Measurements from ENCODE around the gene DPF3. TPM values are rescaled to one million over a fixed set of nuclear protein-coding genes. Genes with fewer than 3 reads are reported as not detected.

DPF3 gene
- total RNA-seq, 1 donor from 2014 or later, result 4.3 TPM

DNA sequence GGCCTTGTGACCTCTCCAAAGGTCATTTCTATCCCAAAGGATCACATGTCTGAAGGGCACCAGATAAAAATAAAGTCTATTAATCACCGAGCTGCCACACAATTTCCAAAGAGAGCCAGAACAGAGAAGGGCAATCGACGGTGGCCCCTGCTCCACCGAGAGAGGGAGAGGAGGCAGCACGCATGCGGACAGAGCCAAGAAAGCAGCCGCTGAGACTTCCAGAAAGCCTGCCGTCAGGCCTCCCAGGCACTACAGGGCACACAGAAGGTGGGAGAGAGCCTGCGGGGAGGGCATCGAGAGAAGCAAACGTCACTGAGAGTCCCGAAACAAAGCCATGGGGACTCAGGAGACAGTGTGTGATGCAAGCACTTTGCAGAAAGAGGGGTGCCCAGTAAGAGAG is 182.0 kb downstream of the DPF3 start:
- Mint-ChIP-seq H3K36me3 (ENCODE audit: low read depth) (peaks cover 16% of the 10 kb centered on the region), H3K27ac (no peak overlapping the region), H3K9me3 (no peaks in the 10 kb centered on the region), H3K27me3 (ENCODE audit: insufficient read depth) (peaks cover 2% of the 10 kb centered on the region), H3K4me3 (no peak overlapping the region), H3K4me1 (ENCODE audit: low read depth) (peaks cover 31% of the 10 kb centered on the region)
- intact Hi-C loops (cut with micrococcal nuclease), result loop anchor here (5.0 kb wide), 1 partner anchor 180 kb away; the partner anchor contains the start of gene DPF3
- no peak for DNase-seq (ENCODE audit: low spot score)

DNA sequence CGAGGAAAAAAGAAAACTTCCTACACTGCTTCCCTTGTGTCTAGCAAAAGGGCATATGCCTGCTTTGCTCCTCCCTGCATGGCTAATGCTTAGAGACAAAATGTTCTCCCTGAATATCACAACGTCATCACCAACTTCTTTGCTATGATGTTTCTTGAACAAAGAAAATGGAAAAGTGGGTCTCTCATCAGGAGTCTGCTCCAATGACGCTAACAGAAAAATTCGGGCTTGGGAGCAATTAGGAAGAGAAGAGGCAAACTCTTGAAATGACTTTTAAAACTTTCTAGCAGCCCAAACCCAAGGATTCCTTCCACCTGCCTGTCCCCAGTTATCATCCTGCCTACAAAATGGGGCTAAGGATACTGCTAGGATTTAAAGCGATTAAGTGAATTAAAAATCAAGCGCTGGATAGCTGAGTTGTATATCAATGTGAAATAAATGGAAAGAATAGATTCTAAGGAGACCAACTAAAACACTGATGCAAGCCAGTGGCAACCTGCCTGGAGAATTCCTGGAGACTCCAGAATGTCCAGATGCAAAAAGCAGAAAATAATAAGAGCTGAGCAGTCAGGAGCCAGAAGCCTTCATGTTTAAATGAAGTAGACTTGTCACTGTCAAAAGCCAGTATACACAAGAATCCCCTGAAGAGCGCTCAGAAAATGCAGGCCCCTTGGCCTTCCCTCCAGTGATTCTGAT is 183.8 kb downstream of the DPF3 start:
- peaks cover 17% of the 10 kb centered on the region for H3K36me3 Mint-ChIP-seq (ENCODE audit: low read depth)
- no peak for DNase-seq (ENCODE audit: low spot score)
- intact Hi-C loops (cut with micrococcal nuclease), result loop anchor here (5.0 kb wide), 1 partner anchor 182 kb away; the partner anchor contains the start of gene DPF3
- H3K27ac Mint-ChIP-seq, result no peak overlapping the region
- no peaks in the 10 kb centered on the region for H3K9me3 Mint-ChIP-seq
- no peak overlapping the region for H3K4me3 Mint-ChIP-seq
- peaks cover 4% of the 10 kb centered on the region for H3K27me3 Mint-ChIP-seq (ENCODE audit: insufficient read depth)
- H3K4me1 Mint-ChIP-seq (ENCODE audit: low read depth), result peaks cover 37% of the 10 kb centered on the region

DNA sequence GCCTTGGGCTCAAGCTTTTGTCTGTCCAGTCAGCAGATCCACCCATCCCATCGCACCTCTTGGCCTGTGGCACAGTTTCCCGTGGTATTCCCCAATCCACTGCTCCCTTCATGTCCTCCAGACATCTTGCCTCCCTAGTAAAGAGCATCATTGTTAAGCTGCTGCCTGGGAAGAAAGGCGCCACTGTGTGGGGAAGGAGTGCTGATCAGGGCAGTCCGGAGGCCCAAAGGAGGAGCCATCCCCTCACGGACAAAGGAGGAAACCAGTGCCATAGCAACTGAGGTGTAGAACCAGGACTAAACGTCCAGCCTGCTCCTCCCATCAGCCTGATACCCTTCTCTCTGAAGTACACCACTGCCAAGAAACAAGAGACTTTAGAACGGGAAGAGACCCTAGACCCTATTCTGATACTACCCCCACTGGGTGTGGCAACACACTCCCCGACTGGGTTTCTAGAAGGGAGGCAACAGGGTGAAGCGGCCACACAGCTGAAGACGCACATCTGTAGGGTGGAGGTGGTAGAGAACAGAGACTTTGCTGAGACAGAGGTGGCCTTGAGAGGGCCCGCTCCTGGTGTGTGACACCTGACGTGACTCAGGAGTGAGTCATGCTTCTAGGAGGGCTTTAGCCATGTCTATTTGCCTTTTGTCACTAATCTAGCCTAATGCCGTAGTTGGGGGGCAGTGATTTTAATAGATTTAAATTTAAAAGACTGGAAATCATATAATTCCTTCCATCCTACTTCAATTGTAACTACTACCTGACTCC is 185.0 kb downstream of the DPF3 start:
- Mint-ChIP-seq H3K27me3 (ENCODE audit: insufficient read depth) (peaks cover 4% of the 10 kb centered on the region), H3K36me3 (ENCODE audit: low read depth) (peaks cover 20% of the 10 kb centered on the region), H3K4me1 (ENCODE audit: low read depth) (peaks cover 34% of the 10 kb centered on the region), H3K4me3 (no peak overlapping the region), H3K9me3 (no peaks in the 10 kb centered on the region), H3K27ac (no peak overlapping the region)
- DNase-seq (ENCODE audit: low spot score), result no peak
- intact Hi-C loops (cut with micrococcal nuclease), result no loop called here

DNA sequence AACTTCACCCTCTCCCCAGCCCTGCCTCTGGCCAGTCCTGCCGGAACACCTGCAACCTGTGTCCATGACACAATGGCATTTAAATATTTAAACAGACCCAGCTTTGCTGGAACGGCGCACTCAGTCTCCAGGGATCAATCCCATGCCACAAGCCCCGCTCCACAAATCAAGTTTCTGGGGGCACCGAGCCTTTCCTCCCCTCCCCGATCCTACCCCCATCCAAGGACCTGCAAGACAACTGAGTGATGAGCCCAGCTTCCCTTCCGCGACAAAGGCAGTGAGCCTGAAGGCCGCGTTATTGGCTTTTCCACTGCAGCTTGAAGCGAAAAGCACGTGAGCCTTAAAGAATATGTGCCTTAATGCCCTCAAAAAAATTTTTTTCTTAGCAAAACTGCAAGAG is 185.7 kb downstream of the DPF3 start:
- Mint-ChIP-seq H3K4me3 (no peak overlapping the region), H3K27ac (no peak overlapping the region), H3K36me3 (ENCODE audit: low read depth) (peaks cover 17% of the 10 kb centered on the region), H3K27me3 (ENCODE audit: insufficient read depth) (peaks cover 4% of the 10 kb centered on the region), H3K9me3 (no peaks in the 10 kb centered on the region), H3K4me1 (ENCODE audit: low read depth) (peaks cover 29% of the 10 kb centered on the region)
- intact Hi-C loops (cut with micrococcal nuclease), result no loop called here
- no peak for DNase-seq (ENCODE audit: low spot score)

DNA sequence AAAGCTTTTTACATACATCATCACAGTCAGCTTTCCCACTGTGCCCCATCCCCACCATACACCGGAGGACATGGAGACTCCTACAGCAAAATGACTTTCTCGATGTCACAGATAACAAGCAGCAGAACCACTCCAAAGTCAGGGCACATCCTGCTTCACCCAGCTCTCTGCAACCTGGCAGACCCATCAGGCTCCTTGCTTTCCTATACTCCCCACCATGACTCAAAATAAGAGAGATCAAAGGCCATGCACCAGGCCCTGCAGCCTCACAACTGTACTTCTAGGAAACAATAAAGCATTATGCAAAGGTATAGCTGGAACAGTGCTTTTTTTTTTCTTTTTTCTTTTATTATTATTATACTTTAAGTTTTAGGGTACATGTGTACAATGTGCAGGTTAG is 187.4 kb downstream of the DPF3 start:
- DNase-seq (ENCODE audit: low spot score), result peak; percentile 22
- H3K4me3 Mint-ChIP-seq, result peak overlapping the region; percentile 4
- H3K9me3 Mint-ChIP-seq, result no peaks in the 10 kb centered on the region
- H3K27me3 Mint-ChIP-seq (ENCODE audit: insufficient read depth), result peaks cover 4% of the 10 kb centered on the region
- intact Hi-C loops (cut with micrococcal nuclease), result no loop called here
- H3K36me3 Mint-ChIP-seq (ENCODE audit: low read depth), result peaks cover 12% of the 10 kb centered on the region
- peaks cover 29% of the 10 kb centered on the region for H3K4me1 Mint-ChIP-seq (ENCODE audit: low read depth)
- no peak overlapping the region for H3K27ac Mint-ChIP-seq

DNA sequence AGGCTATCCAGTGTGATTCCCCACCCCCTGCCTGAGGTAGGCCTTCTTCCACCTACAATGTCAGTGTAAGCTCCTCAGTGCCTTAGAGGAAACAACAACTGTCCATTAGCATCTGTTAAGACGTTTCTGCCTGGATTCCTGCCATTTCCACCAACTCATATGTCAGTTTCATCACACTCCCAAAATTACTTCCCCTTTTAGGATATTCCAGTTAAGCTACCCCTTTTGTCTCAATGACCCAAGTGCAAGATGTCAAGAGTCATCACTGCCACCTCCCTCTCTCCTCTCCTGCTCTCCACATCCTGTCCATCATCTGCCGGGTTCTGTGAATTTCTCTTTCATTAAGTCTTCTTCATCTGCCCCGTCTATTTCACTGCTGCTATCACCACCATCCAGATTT is 189.4 kb downstream of the DPF3 start:
- peaks cover 4% of the 10 kb centered on the region for H3K27me3 Mint-ChIP-seq (ENCODE audit: insufficient read depth)
- H3K4me3 Mint-ChIP-seq, result no peak overlapping the region
- H3K36me3 Mint-ChIP-seq (ENCODE audit: low read depth), result peaks cover 10% of the 10 kb centered on the region
- H3K9me3 Mint-ChIP-seq, result no peaks in the 10 kb centered on the region
- H3K4me1 Mint-ChIP-seq (ENCODE audit: low read depth), result peaks cover 41% of the 10 kb centered on the region
- intact Hi-C loops (cut with micrococcal nuclease), result no loop called here
- DNase-seq (ENCODE audit: low spot score), result no peak
- H3K27ac Mint-ChIP-seq, result no peak overlapping the region

DNA sequence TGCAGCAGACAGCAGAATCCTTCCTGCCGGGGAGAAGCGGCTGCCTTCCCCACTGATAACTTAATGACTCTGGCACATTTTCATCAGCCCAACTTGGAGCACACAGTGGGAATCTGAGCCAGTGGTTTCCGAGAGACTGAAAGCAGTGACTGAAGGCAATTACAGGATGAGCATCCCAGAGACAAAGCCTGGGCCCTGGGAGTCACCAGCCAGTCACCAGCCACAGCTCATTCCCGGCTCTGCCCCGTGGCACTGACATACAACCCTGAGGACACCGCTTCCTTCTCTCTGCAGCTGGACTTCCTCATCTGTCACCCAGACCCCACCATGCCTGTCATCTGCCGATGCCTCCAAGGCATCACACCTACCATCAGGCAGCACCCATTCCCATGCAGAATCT is 192.3 kb downstream of the DPF3 start:
- H3K4me1 Mint-ChIP-seq (ENCODE audit: low read depth), result peaks cover 50% of the 10 kb centered on the region
- H3K27ac Mint-ChIP-seq, result no peak overlapping the region
- DNase-seq (ENCODE audit: low spot score), result no peak
- no peak overlapping the region for H3K4me3 Mint-ChIP-seq
- peaks cover 10% of the 10 kb centered on the region for H3K36me3 Mint-ChIP-seq (ENCODE audit: low read depth)
- peaks cover 4% of the 10 kb centered on the region for H3K27me3 Mint-ChIP-seq (ENCODE audit: insufficient read depth)
- no peaks in the 10 kb centered on the region for H3K9me3 Mint-ChIP-seq
- intact Hi-C loops (cut with micrococcal nuclease), result no loop called here

DNA sequence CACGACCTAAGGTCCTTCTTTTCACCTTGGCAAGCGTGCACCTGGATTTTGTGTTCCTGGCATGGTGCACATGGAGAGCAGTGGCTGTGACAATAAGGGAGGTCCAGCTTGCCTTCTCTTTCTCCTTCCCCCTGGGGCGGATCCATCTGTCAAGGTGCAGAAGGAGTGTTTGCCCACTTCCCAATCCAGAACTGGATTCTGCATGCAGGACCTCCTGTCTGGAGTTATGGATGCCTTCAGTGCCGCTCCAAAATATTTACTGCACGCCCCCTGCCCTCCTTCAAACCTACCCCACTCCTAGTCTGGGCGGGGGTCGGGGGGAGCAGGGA is 192.7 kb downstream of the DPF3 start:
- Mint-ChIP-seq H3K27me3 (ENCODE audit: insufficient read depth) (peaks cover 4% of the 10 kb centered on the region), H3K4me3 (no peak overlapping the region), H3K36me3 (ENCODE audit: low read depth) (peaks cover 9% of the 10 kb centered on the region), H3K4me1 (ENCODE audit: low read depth) (peaks cover 50% of the 10 kb centered on the region), H3K9me3 (no peaks in the 10 kb centered on the region), H3K27ac (no peak overlapping the region)
- intact Hi-C loops (cut with micrococcal nuclease), result no loop called here
- no peak for DNase-seq (ENCODE audit: low spot score)

DNA sequence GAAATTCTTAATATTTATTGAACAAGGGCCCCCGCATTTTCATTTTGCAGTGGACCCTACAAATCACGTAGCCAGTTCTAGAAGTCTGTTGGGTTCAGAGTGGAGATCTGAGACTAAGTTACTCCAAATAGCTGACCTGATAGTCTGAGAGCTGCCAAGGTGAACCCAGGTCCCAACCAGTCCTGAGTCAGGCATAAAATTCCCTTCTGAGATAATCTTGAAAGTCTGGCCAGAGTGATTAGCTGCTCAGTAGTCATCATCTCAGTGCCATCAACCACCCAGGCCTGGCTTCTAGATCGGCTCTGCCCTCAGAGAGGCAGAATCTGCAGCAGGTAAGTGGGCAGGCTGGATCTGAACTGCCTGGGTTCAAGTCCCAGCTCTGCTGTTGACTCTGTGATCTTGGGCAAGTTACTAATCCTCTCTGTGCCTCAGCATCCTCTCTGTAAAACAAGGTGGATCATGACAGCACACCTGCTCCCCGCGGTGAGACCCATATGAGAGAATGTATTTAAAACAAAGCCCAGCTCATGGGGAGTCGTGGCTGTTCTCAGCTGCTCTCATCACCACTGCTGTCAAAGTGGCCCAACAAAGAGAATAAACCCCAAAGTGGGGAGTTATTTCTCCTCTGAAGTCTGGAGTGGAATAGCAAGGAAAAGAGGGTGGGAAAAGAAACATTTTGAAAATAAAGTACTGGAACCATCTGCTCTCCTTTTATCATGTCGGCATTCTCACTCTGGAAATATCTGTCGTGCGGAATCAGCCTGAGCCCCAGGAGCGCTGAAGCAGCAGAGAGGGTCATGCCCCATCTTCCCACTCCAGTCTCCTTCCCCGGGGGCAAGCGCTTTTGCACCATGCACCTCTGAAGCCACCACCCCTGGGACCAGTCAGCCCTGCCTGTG is 193.3 kb downstream of the DPF3 start:
- peaks cover 45% of the 10 kb centered on the region for H3K4me1 Mint-ChIP-seq (ENCODE audit: low read depth)
- no peak overlapping the region for H3K4me3 Mint-ChIP-seq
- H3K9me3 Mint-ChIP-seq, result no peaks in the 10 kb centered on the region
- no peak for DNase-seq (ENCODE audit: low spot score)
- intact Hi-C loops (cut with micrococcal nuclease), result no loop called here
- H3K36me3 Mint-ChIP-seq (ENCODE audit: low read depth), result peaks cover 7% of the 10 kb centered on the region
- H3K27ac Mint-ChIP-seq, result no peak overlapping the region
- H3K27me3 Mint-ChIP-seq (ENCODE audit: insufficient read depth), result peaks cover 4% of the 10 kb centered on the region

DNA sequence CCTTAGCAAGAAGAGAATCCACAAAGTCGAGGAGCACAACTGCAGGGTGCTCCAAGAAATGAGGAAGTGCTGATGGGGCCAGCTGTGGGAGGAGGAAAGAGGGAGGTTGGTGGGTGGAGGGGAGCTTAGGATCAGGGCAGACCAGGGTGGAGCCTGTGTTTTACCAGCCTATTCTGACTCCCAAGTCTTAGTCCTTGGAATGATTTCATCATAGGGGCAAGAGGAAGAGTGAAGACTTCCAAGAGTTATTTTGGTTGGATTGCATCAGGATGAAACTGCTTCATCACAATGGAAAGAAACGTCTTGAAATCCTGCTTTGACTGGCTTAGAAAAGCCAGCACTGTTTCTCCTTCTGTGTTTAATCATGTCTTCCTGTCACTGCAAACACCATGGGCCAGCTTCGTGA is 194.0 kb downstream of the DPF3 start:
- H3K27ac Mint-ChIP-seq, result peak overlapping the region; percentile 65
- no peak overlapping the region for H3K4me3 Mint-ChIP-seq
- intact Hi-C loops (cut with micrococcal nuclease), result no loop called here
- no peaks in the 10 kb centered on the region for H3K9me3 Mint-ChIP-seq
- no peak for DNase-seq (ENCODE audit: low spot score)
- H3K36me3 Mint-ChIP-seq (ENCODE audit: low read depth), result peaks cover 10% of the 10 kb centered on the region
- H3K4me1 Mint-ChIP-seq (ENCODE audit: low read depth), result peaks cover 38% of the 10 kb centered on the region
- H3K27me3 Mint-ChIP-seq (ENCODE audit: insufficient read depth), result peaks cover 2% of the 10 kb centered on the region

DNA sequence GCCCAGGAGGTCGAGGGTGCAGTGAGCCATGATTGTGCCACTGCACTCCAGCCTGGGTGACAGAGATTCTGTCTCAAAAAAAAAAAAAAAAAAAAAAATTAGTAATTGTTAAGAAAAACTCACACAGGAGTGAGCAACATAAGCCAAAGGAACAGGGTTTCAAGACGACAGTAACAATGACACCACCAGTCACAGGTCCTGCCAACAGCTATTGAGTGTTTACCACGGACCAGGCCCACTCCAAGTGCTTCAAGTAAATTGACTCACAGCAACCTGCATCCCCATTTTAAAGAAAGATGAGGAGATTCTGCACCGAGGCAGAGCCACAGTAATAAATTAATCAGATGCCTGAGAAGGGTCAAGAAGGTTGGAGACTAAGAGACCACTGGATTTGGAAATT is 194.5 kb downstream of the DPF3 start:
- no peak overlapping the region for H3K4me3 Mint-ChIP-seq
- peaks cover 2% of the 10 kb centered on the region for H3K27me3 Mint-ChIP-seq (ENCODE audit: insufficient read depth)
- H3K4me1 Mint-ChIP-seq (ENCODE audit: low read depth), result peaks cover 34% of the 10 kb centered on the region
- peaks cover 6% of the 10 kb centered on the region for H3K36me3 Mint-ChIP-seq (ENCODE audit: low read depth)
- no peak for DNase-seq (ENCODE audit: low spot score)
- intact Hi-C loops (cut with micrococcal nuclease), result no loop called here
- H3K9me3 Mint-ChIP-seq, result no peaks in the 10 kb centered on the region
- peak overlapping the region; percentile 16 for H3K27ac Mint-ChIP-seq

DNA sequence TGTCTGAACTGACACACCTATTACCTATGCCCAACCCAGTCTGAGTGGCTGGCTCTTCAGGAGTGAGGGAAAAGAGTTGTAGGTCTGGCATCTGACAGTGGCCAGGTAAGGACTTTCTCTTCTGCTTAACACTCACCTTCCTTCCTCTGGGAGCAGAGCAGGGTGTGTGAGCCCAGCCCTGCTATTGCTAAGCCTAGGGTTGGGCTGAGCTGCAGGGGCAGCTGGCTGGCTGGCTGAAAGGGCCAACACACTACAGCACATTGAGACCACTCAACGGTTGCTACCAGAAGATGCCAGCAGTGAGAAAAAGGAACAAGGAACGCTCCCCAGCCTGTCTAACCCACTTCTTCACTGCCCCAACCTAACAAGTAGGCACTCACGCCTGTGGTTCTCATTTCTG is 201.2 kb downstream of the DPF3 start:
- peaks cover 22% of the 10 kb centered on the region for H3K36me3 Mint-ChIP-seq (ENCODE audit: low read depth)
- no peak overlapping the region for H3K4me3 Mint-ChIP-seq
- peaks cover 16% of the 10 kb centered on the region for H3K4me1 Mint-ChIP-seq (ENCODE audit: low read depth)
- intact Hi-C loops (cut with micrococcal nuclease), result no loop called here
- no peak overlapping the region for H3K27ac Mint-ChIP-seq
- no peak for DNase-seq (ENCODE audit: low spot score)
- peaks cover 4% of the 10 kb centered on the region for H3K27me3 Mint-ChIP-seq (ENCODE audit: insufficient read depth)
- no peaks in the 10 kb centered on the region for H3K9me3 Mint-ChIP-seq

DNA sequence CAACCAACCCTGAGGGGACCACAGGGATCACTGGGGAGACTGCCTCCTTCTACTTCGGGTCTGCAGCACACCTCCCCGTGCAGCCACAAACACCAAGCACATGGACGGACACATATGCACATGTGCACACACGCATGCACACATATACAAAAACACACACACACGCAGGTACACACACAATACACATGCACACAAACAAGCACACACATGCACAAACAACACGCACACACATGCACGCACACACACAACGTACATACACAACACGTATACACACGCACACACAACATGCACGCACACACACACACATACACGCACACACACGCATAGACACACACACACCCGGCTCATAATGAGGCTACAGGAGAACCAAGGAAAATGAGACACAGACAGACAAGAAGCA is 203.6 kb downstream of the DPF3 start:
- Mint-ChIP-seq H3K4me1 (ENCODE audit: low read depth) (no peaks in the 10 kb centered on the region), H3K4me3 (no peak overlapping the region), H3K27me3 (ENCODE audit: insufficient read depth) (peaks cover 5% of the 10 kb centered on the region), H3K27ac (no peak overlapping the region), H3K36me3 (ENCODE audit: low read depth) (peaks cover 22% of the 10 kb centered on the region), H3K9me3 (peaks cover 2% of the 10 kb centered on the region)
- no peak for DNase-seq (ENCODE audit: low spot score)
- intact Hi-C loops (cut with micrococcal nuclease), result no loop called here

All from activated T-helper 1 cell treated with anti-CD3 and anti-CD28 coated beads, Interleukin-12 subunit alpha, Interleukin-12 subunit beta, Interleukin-2, Interleukin-4 antibody, amounts not matched to agents 30 ng/mL and 10 ng/mL and 1 ng/mL, durations not matched to agents 14 hours and 24 hours and 36 hours (primary cell).